ENCODE data around the gene MIPEP. TPM values are rescaled to one million over a fixed set of nuclear protein-coding genes. Genes with fewer than 3 reads are reported as not detected.

MIPEP gene
- total and polyA plus RNA-seq, 2 donors (not counting 1 experiment from before 2014, with no cell fraction given), result 90.0 to 92.5 TPM

DNA sequence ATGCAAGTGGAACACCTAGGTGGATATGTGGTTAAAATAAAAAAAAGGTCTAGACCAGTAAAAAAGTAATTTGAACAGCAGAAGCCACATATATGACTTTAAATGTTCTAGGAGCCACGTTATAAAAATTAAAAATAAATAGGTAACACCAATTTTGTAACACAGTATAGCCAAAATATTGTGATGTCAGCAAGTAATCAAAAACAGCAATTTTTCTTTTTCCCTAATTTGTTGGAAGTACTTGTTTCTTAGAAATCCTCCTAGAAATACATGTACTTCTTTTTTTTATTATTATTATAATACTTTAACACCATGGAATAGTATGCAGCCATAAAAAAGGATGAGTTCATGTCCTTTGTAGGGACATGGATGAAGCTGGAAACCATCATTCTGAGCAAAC lies 33.8 kb upstream of the MIPEP start:
- no peak for TF ChIP-seq EZH2 (IDR thresholded peaks at IDR 0.05; ENCODE audit: low read length, missing control alignments)
- TF ChIP-seq, protein P1, sequence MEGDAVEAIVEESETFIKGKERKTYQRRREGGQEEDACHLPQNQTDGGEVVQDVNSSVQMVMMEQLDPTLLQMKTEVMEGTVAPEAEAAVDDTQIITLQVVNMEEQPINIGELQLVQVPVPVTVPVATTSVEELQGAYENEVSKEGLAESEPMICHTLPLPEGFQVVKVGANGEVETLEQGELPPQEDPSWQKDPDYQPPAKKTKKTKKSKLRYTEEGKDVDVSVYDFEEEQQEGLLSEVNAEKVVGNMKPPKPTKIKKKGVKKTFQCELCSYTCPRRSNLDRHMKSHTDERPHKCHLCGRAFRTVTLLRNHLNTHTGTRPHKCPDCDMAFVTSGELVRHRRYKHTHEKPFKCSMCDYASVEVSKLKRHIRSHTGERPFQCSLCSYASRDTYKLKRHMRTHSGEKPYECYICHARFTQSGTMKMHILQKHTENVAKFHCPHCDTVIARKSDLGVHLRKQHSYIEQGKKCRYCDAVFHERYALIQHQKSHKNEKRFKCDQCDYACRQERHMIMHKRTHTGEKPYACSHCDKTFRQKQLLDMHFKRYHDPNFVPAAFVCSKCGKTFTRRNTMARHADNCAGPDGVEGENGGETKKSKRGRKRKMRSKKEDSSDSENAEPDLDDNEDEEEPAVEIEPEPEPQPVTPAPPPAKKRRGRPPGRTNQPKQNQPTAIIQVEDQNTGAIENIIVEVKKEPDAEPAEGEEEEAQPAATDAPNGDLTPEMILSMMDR (conservative IDR thresholded peaks at IDR 0.05 in 1 of 2, IDR thresholded peaks at IDR 0.05 in 1 of 2; ENCODE audit: low read depth in 1 of 2, low read length in 2 of 2), result no peak

DNA sequence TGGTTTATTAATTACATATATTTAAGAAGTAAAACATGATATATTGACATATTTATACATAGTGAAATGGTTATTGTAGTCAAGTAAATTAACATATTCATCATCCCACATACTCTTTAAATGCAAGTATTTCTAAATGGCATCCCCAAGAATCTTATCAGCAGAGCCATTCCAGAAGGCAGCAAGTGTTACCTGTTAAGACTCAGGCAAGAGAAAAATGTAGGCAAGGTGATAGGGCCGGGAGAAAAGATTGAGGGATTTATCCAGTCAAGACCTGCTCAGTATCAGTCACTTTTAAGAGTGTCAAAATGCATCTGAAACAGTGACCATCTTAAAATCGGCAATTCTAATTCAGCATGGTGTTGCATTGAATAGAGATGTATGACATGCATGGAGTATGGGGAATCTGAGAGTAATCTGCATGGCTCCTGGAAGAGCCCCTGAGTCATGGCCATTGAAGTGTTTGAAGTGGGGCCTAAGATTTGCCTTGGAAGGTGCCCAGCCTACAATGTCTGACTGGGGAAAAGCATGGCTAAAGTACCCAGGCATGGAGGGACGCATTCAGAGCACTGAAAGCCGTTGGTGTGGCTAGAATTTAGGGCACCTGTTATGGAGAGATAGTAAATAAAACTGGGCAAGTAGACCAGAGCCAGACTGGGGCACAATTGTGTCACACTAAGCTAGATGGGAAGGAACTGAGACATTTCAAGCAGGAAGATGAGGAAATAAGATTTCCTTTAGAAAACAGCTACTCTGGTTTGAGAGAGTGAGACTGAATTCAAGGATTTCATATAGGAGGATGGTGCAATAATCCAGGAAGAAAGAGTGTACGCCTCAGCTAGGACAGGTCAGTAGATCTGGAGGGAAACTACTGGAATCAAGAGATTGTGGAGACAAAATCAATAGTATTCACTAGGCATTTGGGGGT lies 33.1 kb upstream of the MIPEP start:
- no peaks in the 10 kb centered on the region for H3K27me3 ChIP-seq (ENCODE audit: control insufficient read depth, insufficient read depth, low read length)
- H4K20me1 ChIP-seq (ENCODE audit: control insufficient read depth, extremely low read depth, insufficient read depth, low read length), result no peaks in the 10 kb centered on the region
- no peak overlapping the region for H3K4me3 ChIP-seq (replicated peaks in 1 of 4; ENCODE audit: control extremely low read depth in 1 of 4, insufficient read depth in 1 of 4, low read depth in 3 of 4, low read length in 4 of 4)
- H3K36me3 ChIP-seq (ENCODE audit: control insufficient read depth, insufficient read depth, low read length), result no peaks in the 10 kb centered on the region
- H3K9me3 ChIP-seq (ENCODE audit: control insufficient read depth, insufficient read depth, low read depth, low read length), result no peaks in the 10 kb centered on the region
- H3K27ac ChIP-seq (ENCODE audit: insufficient read depth, low read length), result no peak overlapping the region
- H2AFZ ChIP-seq (ENCODE audit: low read length), result no peak overlapping the region
- H3K4me2 ChIP-seq (ENCODE audit: extremely low read depth, insufficient read depth, low read length), result no peak overlapping the region
- peak in 1 of 2 donors; percentile 60 for DNase-seq (ENCODE audit: low read depth in 2 of 2)
- TF ChIP-seq, protein P1 (conservative IDR thresholded peaks at IDR 0.05 in 1 of 2, IDR thresholded peaks at IDR 0.05 in 1 of 2; ENCODE audit: low read depth in 1 of 2, low read length in 2 of 2), result no peak
- no peak for TF ChIP-seq EZH2 (IDR thresholded peaks at IDR 0.05; ENCODE audit: low read length, missing control alignments)
- H3K4me1 ChIP-seq (ENCODE audit: control insufficient read depth, extremely low read depth, insufficient read depth, low read length), result no peaks in the 10 kb centered on the region
- no peaks in the 10 kb centered on the region for H3K79me2 ChIP-seq (ENCODE audit: control insufficient read depth, insufficient read depth, low read length)
- no peak overlapping the region for H3K9ac ChIP-seq (ENCODE audit: insufficient read depth, low read length)

More for the DNA sequence above, 33.8 kb upstream of the MIPEP start:
- Histone ChIP-seq H4K20me1 (ENCODE audit: control insufficient read depth, extremely low read depth, insufficient read depth, low read length) (no peaks in the 10 kb centered on the region), H3K9ac (ENCODE audit: insufficient read depth, low read length) (no peak overlapping the region), H3K9me3 (ENCODE audit: control insufficient read depth, insufficient read depth, low read depth, low read length) (no peaks in the 10 kb centered on the region), H3K4me3 (replicated peaks in 1 of 4; ENCODE audit: control extremely low read depth in 1 of 4, insufficient read depth in 1 of 4, low read depth in 3 of 4, low read length in 4 of 4) (no peak overlapping the region), H2AFZ (ENCODE audit: low read length) (no peak overlapping the region), H3K36me3 (ENCODE audit: control insufficient read depth, insufficient read depth, low read length) (no peaks in the 10 kb centered on the region), H3K4me1 (ENCODE audit: control insufficient read depth, extremely low read depth, insufficient read depth, low read length) (no peaks in the 10 kb centered on the region), H3K79me2 (ENCODE audit: control insufficient read depth, insufficient read depth, low read length) (no peaks in the 10 kb centered on the region), H3K4me2 (ENCODE audit: extremely low read depth, insufficient read depth, low read length) (no peak overlapping the region), H3K27me3 (ENCODE audit: control insufficient read depth, insufficient read depth, low read length) (no peaks in the 10 kb centered on the region), H3K27ac (ENCODE audit: insufficient read depth, low read length) (no peak overlapping the region)
- DNase-seq (ENCODE audit: low read depth in 2 of 2), result no peak

DNA sequence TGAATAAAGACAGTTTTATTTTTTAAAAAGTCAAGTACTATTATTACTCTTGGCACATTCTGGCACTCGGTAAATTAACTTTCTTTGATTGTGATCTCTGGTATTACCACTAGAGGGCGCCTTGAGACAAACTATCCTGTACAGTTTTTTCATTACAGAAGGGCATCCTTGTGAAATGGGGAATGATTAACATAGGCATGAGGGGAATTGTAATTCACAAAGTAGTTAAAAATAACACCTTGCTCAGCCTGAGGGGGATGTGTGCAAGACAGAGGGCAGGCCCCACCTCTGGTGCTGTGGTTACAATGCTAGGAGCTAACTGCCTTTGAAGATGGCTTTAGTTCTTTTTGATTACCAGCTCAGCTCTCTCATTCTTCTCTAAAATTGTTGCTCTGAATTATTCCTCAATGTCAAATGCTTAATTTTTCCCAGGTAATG lies 32.3 kb upstream of the MIPEP start:
- Histone ChIP-seq H3K9ac (ENCODE audit: insufficient read depth, low read length) (no peak overlapping the region), H3K4me3 (replicated peaks in 1 of 4; ENCODE audit: control extremely low read depth in 1 of 4, insufficient read depth in 1 of 4, low read depth in 3 of 4, low read length in 4 of 4) (no peak overlapping the region), H3K27me3 (ENCODE audit: control insufficient read depth, insufficient read depth, low read length) (no peaks in the 10 kb centered on the region), H2AFZ (ENCODE audit: low read length) (no peak overlapping the region), H4K20me1 (ENCODE audit: control insufficient read depth, extremely low read depth, insufficient read depth, low read length) (no peaks in the 10 kb centered on the region), H3K9me3 (ENCODE audit: control insufficient read depth, insufficient read depth, low read depth, low read length) (no peaks in the 10 kb centered on the region), H3K4me2 (ENCODE audit: extremely low read depth, insufficient read depth, low read length) (no peak overlapping the region), H3K27ac (ENCODE audit: insufficient read depth, low read length) (no peak overlapping the region), H3K4me1 (ENCODE audit: control insufficient read depth, extremely low read depth, insufficient read depth, low read length) (no peaks in the 10 kb centered on the region), H3K36me3 (ENCODE audit: control insufficient read depth, insufficient read depth, low read length) (no peaks in the 10 kb centered on the region), H3K79me2 (ENCODE audit: control insufficient read depth, insufficient read depth, low read length) (no peaks in the 10 kb centered on the region)
- TF ChIP-seq, protein P1 (conservative IDR thresholded peaks at IDR 0.05 in 1 of 2, IDR thresholded peaks at IDR 0.05 in 1 of 2; ENCODE audit: low read depth in 1 of 2, low read length in 2 of 2), result peak; percentile 61 to 67
- no peak for TF ChIP-seq EZH2 (IDR thresholded peaks at IDR 0.05; ENCODE audit: low read length, missing control alignments)
- peak; percentile 66 to 73 for DNase-seq (ENCODE audit: low read depth in 2 of 2)
